ENCODE measurements around the gene OR2A5. TPM values are rescaled to one million over a fixed set of nuclear protein-coding genes. Genes with fewer than 3 reads are reported as not detected.

OR2A5 gene
- total RNA-seq, 5 donors from 2014 or later (not counting 1 experiment from before 2014, with no cell fraction given) = not detected

DNA sequence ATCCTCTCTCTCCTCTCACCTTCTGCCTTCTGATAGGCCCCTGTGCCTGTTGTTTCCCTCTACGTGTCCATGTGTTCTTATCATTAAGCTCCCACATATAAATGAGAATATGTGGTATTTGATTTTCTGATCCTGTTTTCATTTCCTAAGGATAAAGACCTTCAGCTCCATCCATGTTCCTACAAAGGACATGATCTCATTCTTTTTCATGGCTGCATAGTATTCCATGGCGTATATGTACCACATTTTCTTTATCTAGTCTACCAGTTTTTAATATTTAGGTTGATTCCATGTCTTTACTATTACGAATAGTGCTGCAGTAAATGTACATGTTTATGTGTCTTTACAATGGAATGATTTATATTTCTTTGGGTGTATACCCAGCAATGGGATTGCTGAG is 41.9 kb downstream of the OR2A5 start:
- peaks cover 0 to 15% (median 5%) of the 10 kb centered on the region in 3 donors for H3K9me3 Mint-ChIP-seq

GRCh38 chr7:144098776-144099175 is 50.0 kb downstream of the OR2A5 start:
- POLR2A ChIA-PET = no interaction called here
- no peak for DNase-seq
- H3K27ac Mint-ChIP-seq = no peak overlapping the region
- peaks cover 7 to 13% (median 10%) of the 10 kb centered on the region in 3 donors for H3K4me1 Mint-ChIP-seq
- no peak overlapping the region for H3K4me3 Mint-ChIP-seq
- Histone ChIP-seq H3K27me3 (replicated peaks in 1 of 2; ENCODE audit: control insufficient read depth in 2 of 2, extremely low read depth in 1 of 2, insufficient read depth in 2 of 2, low read length in 1 of 2) (peaks cover 0 to 4% of the 10 kb centered on the region in 2 experiments), H3K36me3 (ENCODE audit: control insufficient read depth in 2 of 2, extremely low read depth in 1 of 2, insufficient read depth in 1 of 2, low read length in 1 of 2) (no peaks in the 10 kb centered on the region), H3K27ac (ENCODE audit: low read length) (no peak overlapping the region), H3K4me3 (ENCODE audit: control insufficient read depth in 1 of 2, extremely low read depth in 1 of 2, low read length in 1 of 2) (no peak overlapping the region), H3K4me1 (ENCODE audit: control insufficient read depth in 1 of 2, extremely low read depth in 1 of 2, insufficient read depth in 2 of 2, low read length in 2 of 2) (peaks cover 0 to 9% of the 10 kb centered on the region in 2 experiments), H3K9me3 (no peaks in the 10 kb centered on the region)
- no peaks in the 10 kb centered on the region for H3K36me3 Mint-ChIP-seq
- ATAC-seq (replicated peaks in 1 of 4) = no peak
- CTCF ChIA-PET = no interaction called here
- peaks cover 0 to 5% (median 0%) of the 10 kb centered on the region in 3 donors for H3K9me3 Mint-ChIP-seq
- H3K27me3 Mint-ChIP-seq = peaks cover 5 to 19% of the 10 kb centered on the region in 2 donors

More for the DNA sequence above, 41.9 kb downstream of the OR2A5 start:
- Mint-ChIP-seq H3K36me3 (no peaks in the 10 kb centered on the region), H3K27me3 (peaks cover 10 to 19% of the 10 kb centered on the region in 2 donors), H3K4me3 (no peak overlapping the region), H3K27ac (no peak overlapping the region), H3K4me1 (no peaks in the 10 kb centered on the region)
- Histone ChIP-seq H3K9me3 (no peaks in the 10 kb centered on the region), H3K27me3 (replicated peaks in 1 of 2; ENCODE audit: control insufficient read depth in 2 of 2, extremely low read depth in 1 of 2, insufficient read depth in 2 of 2, low read length in 1 of 2) (peaks cover 0 to 9% of the 10 kb centered on the region in 2 experiments), H3K4me1 (ENCODE audit: control insufficient read depth in 1 of 2, extremely low read depth in 1 of 2, insufficient read depth in 2 of 2, low read length in 2 of 2) (no peaks in the 10 kb centered on the region), H3K4me3 (ENCODE audit: control insufficient read depth in 1 of 2, extremely low read depth in 1 of 2, low read length in 1 of 2) (no peak overlapping the region), H3K36me3 (ENCODE audit: control insufficient read depth in 2 of 2, extremely low read depth in 1 of 2, insufficient read depth in 1 of 2, low read length in 1 of 2) (no peaks in the 10 kb centered on the region), H3K27ac (ENCODE audit: low read length) (no peak overlapping the region)
- no CpG with 5 or more reads among the region's 3 CpGs for WGBS (ENCODE audit: insufficient coverage)
- ChIA-PET POLR2A (no interaction called here), CTCF (no interaction called here)
- ATAC-seq (replicated peaks in 1 of 4) (no peak), DNase-seq (no peak)

GRCh38 chr7:144100607-144101006 is 51.9 kb downstream of the OR2A5 start:
- Histone ChIP-seq H3K27me3 (replicated peaks in 1 of 2; ENCODE audit: control insufficient read depth in 2 of 2, extremely low read depth in 1 of 2, insufficient read depth in 2 of 2, low read length in 1 of 2) (peaks cover 0 to 2% of the 10 kb centered on the region in 2 experiments), H3K9me3 (no peaks in the 10 kb centered on the region), H3K4me1 (ENCODE audit: control insufficient read depth in 1 of 2, extremely low read depth in 1 of 2, insufficient read depth in 2 of 2, low read length in 2 of 2) (peaks cover 0 to 9% of the 10 kb centered on the region in 2 experiments), H3K4me3 (ENCODE audit: control insufficient read depth in 1 of 2, extremely low read depth in 1 of 2, low read length in 1 of 2) (no peak overlapping the region), H3K36me3 (ENCODE audit: control insufficient read depth in 2 of 2, extremely low read depth in 1 of 2, insufficient read depth in 1 of 2, low read length in 1 of 2) (no peaks in the 10 kb centered on the region), H3K27ac (ENCODE audit: low read length) (no peak overlapping the region)
- no peak overlapping the region for H3K4me3 Mint-ChIP-seq
- CTCF ChIA-PET = no interaction called here
- H3K27me3 Mint-ChIP-seq = peaks cover 5 to 14% of the 10 kb centered on the region in 2 donors
- no peaks in the 10 kb centered on the region for H3K9me3 Mint-ChIP-seq
- DNase-seq (no peak), ATAC-seq (replicated peaks in 1 of 4) (peak in 1 of 4 experiments; percentile 52)
- peaks cover 7 to 13% (median 10%) of the 10 kb centered on the region in 3 donors for H3K4me1 Mint-ChIP-seq
- POLR2A ChIA-PET = no interaction called here
- no peak overlapping the region for H3K27ac Mint-ChIP-seq
- H3K36me3 Mint-ChIP-seq = no peaks in the 10 kb centered on the region
- whole genome bisulfite sequencing (ENCODE audit: insufficient coverage) = no CpG with 5 or more reads among the region's 3 CpGs

DNA sequence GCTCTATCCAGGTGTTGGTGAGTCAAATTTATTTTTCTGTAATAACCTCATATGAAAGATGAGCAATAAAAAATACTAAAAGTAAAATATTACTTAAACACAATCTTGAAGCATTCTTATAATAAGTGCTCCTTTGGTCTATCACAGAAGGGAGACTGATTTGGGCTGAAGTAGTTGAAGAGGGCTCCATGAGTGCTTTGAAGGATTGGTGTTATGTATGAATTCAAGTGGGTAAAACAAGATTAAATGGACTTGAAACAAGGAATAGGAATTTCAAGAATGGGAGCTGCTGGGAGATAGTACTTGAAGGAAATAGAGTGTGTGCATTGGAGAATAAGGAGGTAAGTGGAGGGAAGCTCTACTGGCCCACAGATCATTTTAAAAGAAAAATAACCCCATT is 53.3 kb downstream of the OR2A5 start:
- Histone ChIP-seq H3K36me3 (ENCODE audit: control insufficient read depth in 2 of 2, extremely low read depth in 1 of 2, insufficient read depth in 1 of 2, low read length in 1 of 2) (no peaks in the 10 kb centered on the region), H3K4me3 (ENCODE audit: control insufficient read depth in 1 of 2, extremely low read depth in 1 of 2, low read length in 1 of 2) (no peak overlapping the region), H3K4me1 (ENCODE audit: control insufficient read depth in 1 of 2, extremely low read depth in 1 of 2, insufficient read depth in 2 of 2, low read length in 2 of 2) (peaks cover 0 to 9% of the 10 kb centered on the region in 2 experiments), H3K27me3 (replicated peaks in 1 of 2; ENCODE audit: control insufficient read depth in 2 of 2, extremely low read depth in 1 of 2, insufficient read depth in 2 of 2, low read length in 1 of 2) (no peaks in the 10 kb centered on the region), H3K9me3 (no peaks in the 10 kb centered on the region), H3K27ac (ENCODE audit: low read length) (no peak overlapping the region)
- Mint-ChIP-seq H3K36me3 (no peaks in the 10 kb centered on the region), H3K27me3 (peaks cover 0 to 6% of the 10 kb centered on the region in 2 donors), H3K27ac (no peak overlapping the region), H3K4me3 (no peak overlapping the region), H3K9me3 (no peaks in the 10 kb centered on the region), H3K4me1 (peaks cover 7 to 13% (median 10%) of the 10 kb centered on the region in 3 donors)
- CTCF ChIA-PET = no interaction called here
- DNase-seq (no peak), ATAC-seq (replicated peaks in 1 of 4) (no peak)
- POLR2A ChIA-PET = no interaction called here

GRCh38 chr7:144105211-144105610 is 56.5 kb downstream of the OR2A5 start:
- ATAC-seq (replicated peaks in 1 of 4) (no peak), DNase-seq (no peak)
- no peaks in the 10 kb centered on the region for H3K9me3 ChIP-seq
- no peaks in the 10 kb centered on the region for H3K27me3 ChIP-seq (replicated peaks in 1 of 2; ENCODE audit: control insufficient read depth in 2 of 2, extremely low read depth in 1 of 2, insufficient read depth in 2 of 2, low read length in 1 of 2)
- H3K36me3 ChIP-seq (ENCODE audit: control insufficient read depth in 2 of 2, extremely low read depth in 1 of 2, insufficient read depth in 1 of 2, low read length in 1 of 2) = no peaks in the 10 kb centered on the region
- ChIA-PET CTCF (interaction anchor here in 1 of 2 donors (0.9 kb wide), 1 partner anchor 23 kb away, joined by 3 read pairs; no protein-coding TSS in a partner anchor), POLR2A (no interaction called here)
- no peak overlapping the region for H3K4me3 ChIP-seq (ENCODE audit: control insufficient read depth in 1 of 2, extremely low read depth in 1 of 2, low read length in 1 of 2)
- H3K4me1 ChIP-seq (ENCODE audit: control insufficient read depth in 1 of 2, extremely low read depth in 1 of 2, insufficient read depth in 2 of 2, low read length in 2 of 2) = peaks cover 0 to 6% of the 10 kb centered on the region in 2 experiments
- peaks cover 6 to 12% (median 10%) of the 10 kb centered on the region in 3 donors for H3K4me1 Mint-ChIP-seq
- no peak overlapping the region for H3K4me3 Mint-ChIP-seq
- H3K27me3 Mint-ChIP-seq = peaks cover 6 to 7% of the 10 kb centered on the region in 2 donors
- no peak overlapping the region for H3K27ac Mint-ChIP-seq
- no peaks in the 10 kb centered on the region for H3K36me3 Mint-ChIP-seq
- no peak overlapping the region for H3K27ac ChIP-seq (ENCODE audit: low read length)
- H3K9me3 Mint-ChIP-seq = no peaks in the 10 kb centered on the region

Other genes starting within 250 kb of the OR2A5 start
- gene TCAF1, start 146.8 kb upstream of the OR2A5 start, total RNA-seq = 10 to 100 TPM; 12.9 to 15.0 (median 13.5) TPM
- not detected for gene OR2F2, start 113.7 kb upstream of the OR2A5 start, total RNA-seq
- not detected for gene OR2F1, start 94.1 kb upstream of the OR2A5 start, total RNA-seq
- not detected for gene OR6B1, start 48.6 kb upstream of the OR2A5 start, total RNA-seq
- not detected for gene OR2A25, start 20.9 kb downstream of the OR2A5 start, total RNA-seq
- not detected for gene OR2A12, start 37.3 kb downstream of the OR2A5 start, total RNA-seq
- gene OR2A2, start 60.6 kb downstream of the OR2A5 start, total RNA-seq = not detected
- not detected for gene OR2A14, start 74.2 kb downstream of the OR2A5 start, total RNA-seq
- gene CTAGE4, start 134.5 kb downstream of the OR2A5 start, total RNA-seq = 1 to 10 TPM in 3 of 5 donors, under 1 TPM in 2; 0.41 to 2.2 (median 1.0) TPM
- gene ARHGEF35, start 146.9 kb downstream of the OR2A5 start, total RNA-seq = 1 to 10 TPM in 4 of 5 donors, under 1 TPM in 1; 0.98 to 2.5 (median 1.7) TPM
- under 1 TPM in 2 of 5 donors, not detected in 3; 0.09 to 0.13 TPM for gene OR2A42, start 190.7 kb downstream of the OR2A5 start, total RNA-seq
- 1 to 10 TPM; 1.5 to 5.6 (median 2.5) TPM for gene OR2A7, start 215.8 kb downstream of the OR2A5 start, total RNA-seq
- 1 to 10 TPM in 1 of 5 donors, under 1 TPM in 1, not detected in 3; 0.66 to 1.2 TPM for gene CTAGE8, start 220.3 kb downstream of the OR2A5 start, total RNA-seq